GM18505 (cell line): Measurements from ENCODE around the gene MBL2.

ENCODE experiments used
- ATAC-seq: cut with Tn5 transposase; IDR thresholded peaks from one replicate; pipeline ENCODE4 v1.9.1; 2021; ENCODE audit not compliant: unreplicated experiment
- POLR2A ChIP-seq: IDR thresholded peaks from 4 replicates; pipeline ENCODE4 v1.6.1; 2011; ENCODE audit warnings: borderline replicate concordance; ENCODE audit not compliant: insufficient read depth, insufficient read length; ENCODE audit errors: extremely low read depth

MBL2 gene

DNA sequence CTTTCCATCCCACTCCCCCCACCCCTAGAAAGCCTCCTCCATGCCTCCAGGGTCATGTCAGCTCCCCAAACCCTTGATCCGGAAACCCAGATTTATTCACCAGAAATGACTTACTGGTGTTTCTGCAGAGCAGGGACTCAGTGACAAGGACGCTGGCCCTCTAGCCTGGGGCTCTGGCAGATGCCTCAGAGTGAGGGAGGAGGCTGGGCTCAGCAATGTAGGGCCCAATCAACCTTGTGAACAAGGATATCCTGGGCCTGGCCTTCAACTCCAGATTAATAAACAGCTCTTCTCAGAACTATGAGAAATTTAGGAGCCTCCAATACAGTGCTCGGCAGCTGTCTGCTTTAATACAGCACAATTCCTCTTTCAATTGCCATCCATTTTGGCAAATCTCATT, at the start of gene MBL2:
MBL2 (minus strand) TSS at position 162 of the 400 bp plus-strand sequence. CDS start 1,149 bp downstream, outside the sequence.
- TF ChIP-seq POLR2A = no peak
- no peak for ATAC-seq

DNA sequence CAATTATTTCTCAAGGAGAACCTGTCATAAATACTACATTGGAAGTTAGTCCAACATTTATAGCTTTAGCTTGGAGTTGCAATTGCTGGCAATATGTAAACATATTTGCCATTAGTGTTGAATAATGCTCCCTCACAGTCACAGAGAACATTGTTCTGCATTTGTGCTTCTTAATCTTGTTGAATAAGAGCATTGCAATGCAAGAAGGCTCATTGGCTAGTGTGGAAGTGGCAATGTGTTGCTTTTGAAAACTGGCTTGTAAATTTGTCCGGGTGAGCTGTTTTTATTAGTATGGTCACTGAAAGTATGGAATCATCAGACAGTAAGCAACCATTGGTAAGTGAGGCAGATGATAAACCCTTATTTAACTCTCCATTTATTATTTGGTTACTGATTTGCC, 47.7 kb upstream of the MBL2 start:
- no peak for ATAC-seq
- TF ChIP-seq POLR2A = no peak

DNA sequence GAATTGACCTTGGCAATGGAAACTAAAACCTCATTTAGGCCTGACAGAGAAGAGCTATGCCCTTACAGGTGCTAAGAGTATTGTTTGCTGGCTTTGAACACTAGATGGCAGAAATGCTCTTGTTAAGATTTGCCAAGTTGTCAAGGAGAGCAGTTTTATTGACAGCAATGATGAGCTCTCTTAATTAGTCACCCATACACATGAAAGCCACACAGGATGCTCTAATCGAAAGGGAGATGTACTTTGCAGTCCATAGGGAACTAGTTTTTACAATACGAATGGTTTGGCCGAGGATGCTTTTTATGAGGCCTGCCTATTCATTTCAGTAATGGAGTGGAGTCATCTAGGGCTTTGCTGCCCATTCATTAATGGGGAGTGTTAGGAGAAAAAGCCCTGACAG, 45.4 kb upstream of the MBL2 start:
- peak; percentile 88 for ATAC-seq
- TF ChIP-seq POLR2A = no peak

DNA sequence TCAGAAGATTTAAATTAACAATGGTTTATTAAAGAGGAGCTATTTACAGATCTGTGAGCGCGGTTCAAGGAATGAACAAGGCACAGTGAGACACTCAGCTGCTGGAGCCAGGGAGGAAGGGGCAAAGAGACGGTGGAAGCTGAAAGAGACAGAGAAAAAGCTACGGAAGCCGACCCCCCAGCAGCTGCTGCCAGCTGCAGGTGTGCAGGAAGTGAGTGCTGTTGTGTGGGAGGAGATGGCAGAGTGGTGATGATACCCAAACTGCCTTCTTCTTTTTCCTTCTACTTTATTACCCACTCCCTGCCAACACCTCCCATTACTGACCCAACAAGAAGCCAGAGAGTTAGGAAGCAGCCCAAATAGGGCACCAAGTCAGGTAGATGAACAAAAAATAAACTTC, 41.9 kb upstream of the MBL2 start:
- no peak for TF ChIP-seq POLR2A
- ATAC-seq = peak; percentile 38

DNA sequence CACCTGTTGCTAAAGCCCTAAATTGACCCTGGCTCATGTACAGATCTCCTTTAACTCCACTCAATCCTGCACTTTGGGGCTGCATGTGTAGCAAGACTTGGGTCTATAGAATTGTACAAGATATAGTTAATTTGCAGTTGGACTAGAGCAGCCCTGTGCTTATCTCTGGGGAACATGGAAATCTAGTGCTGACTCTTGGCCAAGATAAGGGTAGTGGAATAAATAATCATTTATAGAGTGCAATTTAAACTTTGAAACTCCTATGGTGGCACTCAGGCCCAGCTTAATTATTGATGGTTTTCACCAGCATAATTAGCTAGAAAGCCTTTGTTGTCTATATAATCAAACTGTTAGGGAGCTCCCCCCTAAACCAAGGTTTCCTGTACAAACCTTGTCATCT, 39.2 kb upstream of the MBL2 start:
- TF ChIP-seq POLR2A = no peak
- ATAC-seq = no peak

DNA sequence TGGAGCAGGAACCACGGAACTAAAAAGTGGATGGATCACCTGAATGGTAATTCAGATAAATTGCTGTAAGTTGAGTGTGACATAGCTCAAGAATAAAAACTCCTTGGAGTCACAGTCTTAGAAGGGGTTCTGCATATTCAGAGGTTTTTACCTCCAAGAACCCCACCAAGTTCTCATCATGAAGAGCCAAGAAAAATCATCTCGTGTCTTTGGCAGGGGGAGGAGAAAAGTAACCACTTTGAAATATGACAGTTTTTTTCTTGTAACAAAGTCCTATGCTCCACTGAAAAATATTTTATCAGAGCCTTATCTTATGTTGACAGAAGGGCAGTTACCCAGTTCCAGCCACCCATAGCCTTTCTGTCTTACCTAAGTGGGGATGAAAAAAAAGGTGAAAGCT, 38.2 kb upstream of the MBL2 start:
- no peak for TF ChIP-seq POLR2A
- ATAC-seq = no peak

DNA sequence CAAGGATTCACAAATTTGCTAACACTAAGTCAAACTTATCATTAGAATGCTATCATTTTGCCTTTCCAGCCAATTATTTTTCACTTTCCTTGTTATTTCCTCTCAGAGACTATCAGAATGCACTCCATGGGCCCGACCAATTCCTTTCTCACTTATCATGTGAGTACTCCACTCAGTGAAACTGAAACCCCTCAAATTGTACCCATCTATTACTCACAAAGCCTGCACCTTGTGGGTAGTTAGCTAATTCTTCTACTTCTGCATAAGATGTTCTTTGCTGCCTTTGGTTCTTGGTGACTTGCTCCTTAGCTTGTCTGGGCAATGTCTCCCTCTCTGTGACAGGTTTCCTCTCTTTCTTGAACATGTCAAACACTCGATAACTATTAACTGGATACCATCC, 35.2 kb upstream of the MBL2 start:
- no peak for TF ChIP-seq POLR2A
- peak; percentile 62 for ATAC-seq

DNA sequence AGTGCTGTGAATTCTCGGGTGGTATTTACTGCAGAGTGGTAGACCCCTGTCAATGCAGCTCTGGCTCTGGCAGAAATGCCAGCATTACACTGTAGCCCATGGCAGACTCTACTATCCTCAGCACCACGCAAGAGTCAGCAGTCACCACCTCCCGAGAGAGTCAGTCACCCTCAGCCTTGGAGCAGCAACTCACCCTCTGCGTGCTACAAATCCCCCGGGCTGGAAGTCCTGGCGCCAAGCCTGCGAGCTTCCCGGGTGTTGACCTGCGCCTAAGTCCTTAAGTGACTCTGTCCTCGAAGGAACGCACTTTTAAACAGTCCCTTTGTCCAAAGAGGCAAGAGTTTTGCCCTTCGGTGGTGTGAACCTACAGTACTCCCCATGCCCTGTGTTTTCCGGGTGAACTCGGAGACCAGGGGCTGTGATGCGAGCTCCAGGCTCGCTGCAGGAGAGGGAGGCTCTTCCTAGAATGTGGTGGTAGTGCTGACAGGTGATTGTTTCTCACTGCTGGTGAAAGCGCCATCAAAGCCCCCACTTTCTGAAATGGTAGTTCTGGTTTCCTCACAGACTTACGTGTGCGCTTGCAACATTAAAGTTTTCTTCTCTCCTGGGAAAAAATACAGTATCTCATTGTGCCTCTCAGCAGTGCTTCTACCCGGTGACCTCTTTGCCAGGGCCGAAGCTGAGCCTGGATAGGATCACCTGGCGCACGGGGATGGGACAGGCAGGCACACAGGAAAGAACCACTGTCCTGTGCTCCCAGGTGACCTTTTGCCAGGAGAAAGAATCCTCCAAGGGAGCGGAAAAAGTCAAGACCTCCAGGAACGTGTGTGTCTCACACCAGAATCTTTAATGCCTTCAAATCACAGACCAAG, 33.1 kb upstream of the MBL2 start:
- no peak for TF ChIP-seq POLR2A
- ATAC-seq = no peak

DNA sequence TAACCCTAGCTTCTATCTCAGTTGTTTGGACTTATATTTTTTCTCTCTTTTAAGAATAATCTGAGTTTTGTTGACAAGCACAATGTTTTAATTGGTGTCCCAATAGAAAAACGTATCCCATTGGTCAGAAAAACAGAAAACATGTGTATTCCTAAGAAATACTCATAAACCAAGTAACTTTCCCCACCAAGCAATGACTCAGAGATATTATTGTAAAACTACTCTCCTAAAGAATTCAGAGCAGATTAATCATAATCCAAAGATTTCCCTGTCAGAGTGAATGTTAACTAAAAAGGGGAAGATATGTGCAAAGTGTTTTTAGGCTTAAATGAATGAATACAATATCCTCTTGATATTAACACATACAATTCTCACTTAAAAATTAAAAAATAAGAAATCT, 29.4 kb upstream of the MBL2 start:
- ATAC-seq = no peak

DNA sequence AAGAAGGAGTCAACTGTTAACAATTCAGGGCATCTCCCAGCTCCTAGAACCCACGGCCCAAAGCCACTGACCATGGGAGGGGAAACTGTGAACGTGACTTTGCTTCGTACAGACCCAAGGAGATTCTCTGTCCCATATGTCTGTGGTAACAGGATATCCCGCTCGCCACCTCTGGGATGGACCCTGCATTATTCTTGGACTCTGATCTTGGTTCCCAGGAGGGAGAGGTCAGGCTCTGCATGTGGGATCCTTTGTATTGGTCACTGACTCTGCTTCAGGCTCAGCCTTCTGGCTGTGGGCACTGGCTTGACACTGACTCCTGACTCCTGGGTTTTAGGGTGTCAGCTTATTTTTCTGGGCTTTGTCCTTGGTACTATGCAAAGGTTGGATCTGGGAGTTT, 13.5 kb upstream of the MBL2 start:
- no peak for ATAC-seq
- TF ChIP-seq POLR2A = no peak

More for the DNA sequence above, 29.4 kb upstream of the MBL2 start:
- no peak for TF ChIP-seq POLR2A

DNA sequence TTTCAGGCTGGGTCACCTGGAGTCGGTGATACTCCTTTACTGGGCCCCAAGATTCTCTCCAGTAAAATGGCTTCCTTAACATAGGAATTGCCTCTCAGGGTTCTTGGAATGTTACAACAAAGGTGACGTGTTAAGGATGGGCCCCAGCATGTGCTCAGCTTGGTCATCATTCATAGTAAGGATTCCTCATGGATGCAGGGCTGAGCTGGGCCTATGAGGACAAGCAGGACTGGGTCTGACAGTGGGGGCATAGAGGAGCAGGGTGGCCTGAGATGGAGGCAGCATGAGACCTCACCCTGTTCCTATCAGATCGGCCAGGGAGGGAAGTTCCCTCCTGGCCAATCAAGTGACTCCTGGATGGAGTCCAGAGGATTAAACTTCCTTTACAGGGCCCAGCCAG, 12.8 kb upstream of the MBL2 start:
- no peak for ATAC-seq

DNA sequence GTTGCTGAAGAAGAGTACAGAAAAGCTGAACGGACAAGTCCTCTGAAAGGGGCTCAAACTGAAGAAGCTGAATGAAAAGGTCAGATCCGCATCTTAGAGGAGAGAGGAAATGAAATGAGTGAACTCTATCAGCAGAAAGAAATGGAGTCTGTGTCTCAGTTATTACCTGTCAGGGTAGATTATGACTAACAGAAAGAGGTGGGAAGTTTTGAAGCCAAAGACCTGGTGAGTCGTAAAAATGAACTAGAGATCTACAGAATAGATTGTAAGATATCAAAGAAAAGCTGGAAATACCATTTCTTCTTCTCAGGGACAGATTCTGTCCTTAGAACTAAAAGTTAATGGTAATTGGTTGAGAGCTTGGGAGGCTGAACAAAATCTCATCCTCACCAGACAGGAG, 11.1 kb upstream of the MBL2 start:
- no peak for TF ChIP-seq POLR2A
- no peak for ATAC-seq

More for the DNA sequence above, 12.8 kb upstream of the MBL2 start:
- no peak for TF ChIP-seq POLR2A

DNA sequence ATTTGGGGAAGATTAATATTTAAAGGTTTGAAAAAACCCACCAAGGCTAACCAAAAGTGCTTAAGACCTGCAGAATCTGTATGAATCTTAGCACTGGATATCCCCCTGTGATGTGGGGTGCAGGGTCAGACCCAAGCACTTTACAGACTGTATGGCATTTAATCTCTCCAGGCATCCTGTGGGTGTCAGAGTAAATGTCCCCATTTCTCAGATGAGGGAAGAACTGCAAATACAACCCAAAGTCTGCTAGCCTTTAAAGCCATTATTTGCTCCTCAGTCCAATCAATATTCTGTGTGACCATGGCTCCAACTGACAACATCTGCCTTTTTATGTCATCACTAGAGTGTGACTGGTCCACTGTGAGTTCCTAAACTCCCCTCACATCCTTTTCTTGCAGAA, 10.0 kb upstream of the MBL2 start:
- no peak for TF ChIP-seq POLR2A
- no peak for ATAC-seq

DNA sequence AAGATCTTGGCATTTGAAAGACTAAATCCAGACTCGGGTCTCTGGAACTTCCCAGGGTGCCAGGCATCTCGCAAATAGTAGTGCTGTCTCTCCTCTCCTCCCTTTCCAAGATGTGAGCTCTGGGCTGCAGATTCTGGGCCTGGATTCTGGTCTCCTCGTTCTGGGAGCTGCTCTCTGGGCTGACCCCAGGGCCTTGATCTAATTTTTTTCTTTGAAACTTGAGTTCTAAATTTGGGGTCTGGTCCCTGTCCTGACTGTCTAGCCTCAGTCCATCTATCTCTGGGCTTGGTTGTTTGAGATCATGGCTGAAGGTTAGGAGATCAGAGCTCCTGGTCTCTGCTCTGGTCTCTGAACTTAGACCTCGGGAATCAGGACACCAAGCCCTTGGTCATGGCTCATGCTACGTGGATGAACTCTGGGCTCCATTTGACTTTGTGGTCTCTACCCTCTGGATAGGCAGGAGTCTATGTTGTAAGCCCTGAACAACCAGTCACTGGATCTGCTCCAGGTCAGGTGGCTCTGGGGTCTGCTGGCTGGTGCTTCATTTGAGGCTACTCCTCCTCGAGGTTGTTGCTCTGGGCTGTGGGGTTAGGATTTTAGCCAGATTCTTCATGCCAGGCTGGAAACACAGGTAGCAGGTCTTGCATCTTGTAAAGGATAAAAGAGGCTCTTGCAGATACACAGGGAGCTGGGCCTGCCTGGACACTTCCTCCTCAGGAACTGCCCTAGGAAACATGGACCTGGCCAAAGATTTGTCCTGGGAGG, 8.0 kb upstream of the MBL2 start:
- ATAC-seq = no peak
- no peak for TF ChIP-seq POLR2A
